Colonic mucosa (tissue), 4 donors: ENCODE measurements around the gene GNB1. TPM values are rescaled to one million over a fixed set of nuclear protein-coding genes. Genes with fewer than 3 reads are reported as not detected.
A peak's percentile ranks its signal among the peaks of the same experiment; 100 is the strongest.

Experiments used
- DNase-seq: peaks from one replicate; pipeline ENCODE4 v3.0.0-alpha.2; 2020
- H3K27ac ChIP-seq: fragments of 200-600 bp; one replicate; pipeline ENCODE4 v1.8.0; 2021
- H3K27me3 ChIP-seq: fragments of 200-600 bp; one replicate; pipeline ENCODE4 v1.8.0; 2021
- H3K36me3 ChIP-seq: fragments of 200-600 bp; one replicate; pipeline ENCODE4 v1.8.0; 2021
- H3K4me1 ChIP-seq: fragments of 200-600 bp; one replicate; pipeline ENCODE4 v1.8.0; 2021; ENCODE audit warnings: mild to moderate bottlenecking
- H3K4me3 ChIP-seq: fragments of 200-600 bp; one replicate; pipeline ENCODE4 v1.8.0; 2021
- H3K9ac ChIP-seq, 2 donors: one replicate each; pipeline ENCODE4 v1.7.0; 2013; ENCODE audit warnings: control low read depth in 2 of 2, low read depth in 2 of 2, low read length in 2 of 2
- H3K9me3 ChIP-seq: fragments of 200-600 bp; one replicate; pipeline ENCODE4 v1.8.0; 2021
- CTCF ChIP-seq: fragments of 200-600 bp; IDR thresholded peaks from one replicate; pipeline ENCODE4 v1.8.0; 2022; ENCODE audit warnings: antibody characterized with exemption, mild to moderate bottlenecking
- intact Hi-C: fragments of 100-400 bp; cut with DNase I; formaldehyde crosslinking; loops from one replicate; pipeline ENCODE4 v1.14.1; 2022
- total RNA-seq, 2 donors: library from RNA; stranded (reverse); fragmentation: NEBNext Ultra II Directional in 1 of 2; extraction: Animal tissue kit (Norgen Biotek cat#: 25700) in 1 of 2; gene quantifications; one replicate each; pipeline ENCODE4 v1.2.1, GENCODE V29; 2021
- donor health status: healthy.
- donor health status: DM: no; HTN: no; CAD: no.
- donor health status: DM: no; HTN: no; CAD: no.

GNB1 gene
- total RNA-seq, 2 donors from 2014 or later: 281 to 367 TPM

DNA sequence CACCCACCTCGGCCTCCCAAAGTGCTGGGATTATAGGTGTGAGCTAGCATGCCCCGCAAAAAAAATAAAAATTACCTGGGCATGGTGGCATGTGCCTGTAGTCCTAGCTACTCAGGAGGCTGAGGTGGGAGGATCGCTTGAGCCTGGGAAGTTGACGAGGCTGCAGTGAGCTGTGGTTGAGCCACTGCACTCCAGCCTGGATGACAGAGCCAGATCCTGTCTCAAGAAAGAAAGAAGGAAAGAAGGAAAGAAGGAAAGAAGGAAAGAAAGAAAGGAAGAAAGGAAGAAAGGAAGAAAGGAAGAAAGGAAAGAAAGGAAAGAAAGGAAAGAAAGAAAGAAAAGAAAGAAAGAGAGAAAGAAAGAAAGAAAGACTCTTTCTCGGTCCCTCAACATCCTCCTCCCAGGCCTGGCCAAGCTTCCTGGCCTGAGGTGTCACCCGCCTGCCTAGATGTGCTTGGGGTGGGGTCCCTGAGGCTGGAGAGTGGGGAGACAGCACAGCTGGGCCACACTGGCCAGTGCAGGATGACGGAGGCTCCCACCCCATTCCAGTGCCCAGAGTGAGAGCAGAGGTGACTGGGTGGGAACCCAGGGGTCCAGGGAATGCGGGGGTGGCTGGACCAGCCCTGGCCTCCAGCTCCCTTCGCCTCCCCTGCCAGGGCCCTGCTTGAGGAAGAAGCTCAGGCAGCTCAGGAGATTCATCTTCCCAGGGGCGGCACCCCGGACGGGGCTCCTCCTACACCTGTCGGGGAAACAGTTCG, 10.2 kb upstream of the GNB1 start:
- H3K4me1 ChIP-seq: no peaks in the 10 kb centered on the region
- intact Hi-C loops: loop anchor here (10.0 kb wide), 1 partner anchor 46 kb away; no protein-coding TSS in a partner anchor
- H3K4me3 ChIP-seq: no peak overlapping the region
- no peak for DNase-seq
- H3K27ac ChIP-seq: no peak overlapping the region
- no peaks in the 10 kb centered on the region for H3K27me3 ChIP-seq
- no peak overlapping the region for H3K9ac ChIP-seq
- H3K9me3 ChIP-seq: no peaks in the 10 kb centered on the region
- H3K36me3 ChIP-seq: no peaks in the 10 kb centered on the region
- TF ChIP-seq CTCF: no peak

DNA sequence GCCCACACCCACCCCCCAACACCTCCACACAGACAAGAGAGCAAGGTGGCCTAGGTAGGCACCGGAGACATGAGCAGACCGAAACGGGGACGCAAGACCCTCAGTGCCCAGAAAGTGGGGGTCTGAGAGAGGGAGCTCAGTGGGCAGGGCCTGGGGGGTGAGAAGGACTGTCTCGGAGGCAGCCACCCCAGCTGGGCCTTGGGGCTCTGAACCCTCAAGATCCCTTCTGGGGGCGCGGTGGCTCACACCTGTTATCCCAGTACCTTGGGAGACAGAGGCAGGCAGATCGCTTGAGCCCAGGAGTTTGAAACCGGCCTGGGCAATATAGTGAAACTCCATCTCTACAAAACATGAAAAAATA, 9.1 kb upstream of the GNB1 start:
- Histone ChIP-seq H3K9me3 (no peaks in the 10 kb centered on the region), H3K27me3 (no peaks in the 10 kb centered on the region), H3K4me1 (peaks cover 6% of the 10 kb centered on the region), H3K27ac (no peak overlapping the region), H3K36me3 (no peaks in the 10 kb centered on the region), H3K9ac (no peak overlapping the region), H3K4me3 (no peak overlapping the region)
- no peak for DNase-seq
- TF ChIP-seq CTCF: no peak
- intact Hi-C loops: loop anchor here (10.0 kb wide), 1 partner anchor 45 kb away; no protein-coding TSS in a partner anchor

- peaks cover 10% of the 10 kb centered on the region for H3K4me1 ChIP-seq
- H3K4me3 ChIP-seq: no peak overlapping the region
- intact Hi-C loops: no loop called here
- TF ChIP-seq CTCF: no peak
- H3K9me3 ChIP-seq: no peaks in the 10 kb centered on the region
- H3K36me3 ChIP-seq: no peaks in the 10 kb centered on the region
- H3K27me3 ChIP-seq: no peaks in the 10 kb centered on the region
- no peak for DNase-seq
- H3K27ac ChIP-seq: no peak overlapping the region
- H3K9ac ChIP-seq: no peak overlapping the region
Observed at GRCh38 chr1:1899266-1899966, 8.5 kb upstream of the GNB1 start.

GRCh38 chr1:1898246-1898933, 7.5 kb upstream of the GNB1 start:
- intact Hi-C loops: no loop called here
- Histone ChIP-seq H3K9ac (no peak overlapping the region), H3K4me3 (no peak overlapping the region), H3K4me1 (peaks cover 19% of the 10 kb centered on the region), H3K27ac (no peak overlapping the region), H3K27me3 (no peaks in the 10 kb centered on the region), H3K36me3 (no peaks in the 10 kb centered on the region), H3K9me3 (no peaks in the 10 kb centered on the region)
- DNase-seq: no peak
- TF ChIP-seq CTCF: no peak

DNA sequence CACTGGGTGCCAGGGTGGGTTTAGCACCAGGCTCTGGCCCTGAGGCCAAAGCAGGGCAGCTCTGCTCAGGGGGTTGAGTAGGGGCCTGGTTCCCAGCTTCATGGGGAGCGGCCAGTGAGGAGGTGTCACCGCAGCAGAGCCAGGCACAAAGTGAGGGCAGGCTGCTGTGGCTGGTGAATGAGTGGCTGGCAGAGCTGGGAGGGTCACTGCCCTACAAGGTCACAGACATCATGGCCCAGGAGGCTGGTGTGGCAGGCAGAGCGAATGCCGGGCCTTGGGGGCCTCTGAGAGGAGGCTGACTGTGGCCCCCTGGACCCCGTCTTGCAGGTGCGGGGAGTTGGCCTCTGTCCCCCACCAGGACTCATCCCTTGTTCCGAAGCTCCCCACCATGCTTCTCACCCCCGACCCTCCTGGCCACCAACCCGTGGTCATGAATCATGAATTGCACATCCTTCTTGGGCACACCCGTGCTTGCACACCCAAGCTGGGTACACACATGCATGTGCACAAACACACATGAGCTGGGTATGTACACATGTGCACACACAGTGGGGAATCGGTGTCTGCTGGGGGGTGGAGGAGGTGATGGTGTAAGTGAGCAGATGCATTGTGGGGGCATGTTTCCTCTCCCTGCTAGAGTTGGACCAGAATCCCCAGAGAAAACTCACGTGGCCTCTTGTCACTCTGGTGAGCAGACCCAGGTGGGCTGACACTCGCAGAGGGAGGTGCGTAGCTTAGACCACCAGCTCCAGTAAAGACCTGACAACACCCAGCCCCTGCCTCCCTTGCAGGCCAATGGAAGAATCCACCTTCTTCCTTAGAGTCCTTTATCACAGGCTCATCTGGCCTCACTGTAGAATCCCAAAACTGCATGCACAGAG, 4.8 kb upstream of the GNB1 start:
- Histone ChIP-seq H3K9me3 (no peaks in the 10 kb centered on the region), H3K27me3 (no peaks in the 10 kb centered on the region), H3K4me3 (no peak overlapping the region), H3K4me1 (peaks cover 26% of the 10 kb centered on the region), H3K27ac (peak overlapping the region; percentile 87), H3K36me3 (no peaks in the 10 kb centered on the region), H3K9ac (peak overlapping the region; percentile 61 to 82)
- DNase-seq: no peak
- intact Hi-C loops: no loop called here
- TF ChIP-seq CTCF: no peak
